Ovary (tissue), 9 donors: ENCODE results near the gene GMEB2. TPM values are rescaled to one million over a fixed set of nuclear protein-coding genes. Genes with fewer than 3 reads are reported as not detected.
"Not testable (repeated sequence)": the region's sequence is repeated elsewhere in the genome, so short reads cannot be mapped to it uniquely, and the experiment has no call there.

Experiments used
- DNase-seq, 5 donors: peaks; one replicate each; pipeline ENCODE4 v3.0.0-alpha.2; 2019 to 2020
- H3K27ac ChIP-seq, 2 donors: fragments of 200-600 bp; one replicate each; pipeline versions ENCODE4 v1.5.1 to v1.8.0; 2019 to 2022
- H3K27me3 ChIP-seq: fragments of 200-600 bp; one replicate; pipeline ENCODE4 v1.8.0; 2022
- H3K36me3 ChIP-seq: fragments of 200-600 bp; sonication (generic); one replicate; pipeline ENCODE4 v1.5.1; 2019
- H3K4me1 ChIP-seq: one replicate; pipeline ENCODE4 v1.8.1; 2013; ENCODE audit warnings: mild to moderate bottlenecking, moderate library complexity; ENCODE audit not compliant: insufficient read depth
- H3K4me3 ChIP-seq: fragments of 200-600 bp; sonication (generic); one replicate; pipeline ENCODE4 v1.5.1; 2017
- H3K9me3 ChIP-seq, 2 donors: fragments of 200-600 bp in 1 of 2; sonication (generic) in 1 of 2; one replicate each; pipeline versions ENCODE4 v1.5.1 to v1.8.1; 2013 to 2019; ENCODE audit warnings: mild to moderate bottlenecking in 1 of 2, moderate library complexity in 1 of 2
- CTCF ChIP-seq, 3 donors: fragments of 450-650 bp in 2 of 3; fragments of 200-600 bp in 1 of 3; IDR thresholded peaks; one replicate each; pipeline versions ENCODE4 v1.5.1 to v1.8.0; 2016 to 2022; ENCODE audit warnings: antibody characterized with exemption in 3 of 3, mild to moderate bottlenecking in 1 of 3
- EP300 ChIP-seq: sonication (generic); formaldehyde crosslinking; IDR thresholded peaks from one replicate; pipeline ENCODE4 v1.6.1; 2017; ENCODE audit warnings: antibody characterized with exemption
- POLR2A ChIP-seq: fragments of 450-650 bp; IDR thresholded peaks from one replicate; pipeline ENCODE4 v1.6.1; 2017; ENCODE audit warnings: antibody characterized with exemption, mild to moderate bottlenecking, moderate library complexity
- WGBS, 3 donors: extraction: QIAGEN DNeasy Blood & Tissue Kit in 1 of 3; methylation state at CpG; one replicate each; pipeline versions ENCODE4 v1.1.5 to v1.1.7; 2013 to 2017; 5-methylcytosine and 5-hydroxymethylcytosine counted together
- intact Hi-C, 4 donors: fragments of 100-400 bp; cut with DNase I; formaldehyde crosslinking; loops; one replicate each; pipeline versions ENCODE4 v1.11.0 to v1.15.1; 2022 to 2023
- polyA plus RNA-seq, 2 donors: library from polyadenylated mRNA; stranded (reverse); fragments of 200-250 nt in 1 of 2; fragments of 350-450 nt in 1 of 2; fragmentation: Illumina TruSeq in 1 of 2; extraction: RNeasy Lipid Tissue Mini Kit (QIAGEN cat#74804) in 1 of 2; gene quantifications; one replicate each; pipeline ENCODE4 v1.2.3, GENCODE V29; 2013 to 2014
- total RNA-seq, 7 donors: library from RNA; depleted of rRNA in 2 of 7; stranded (reverse); fragments of >200 nt in 2 of 7; fragmentation: NEBNext Ultra II Directional in 3 of 7; extraction: Animal tissue kit (Norgen Biotek cat#: 25700) in 3 of 7; gene quantifications; one replicate each; pipeline versions ENCODE4 v1.1.0 to v1.2.4, GENCODE V29; 2016 to 2023
- donor health status: DM: no; HTN: no; CAD: no; lungs with moderate emphysema.
- donor health status: DM: no; HTN: no; CAD: no.
- donor health status: Bipolar disorder and iron deficiency.
- donor health status: DM: yes; HTN: yes; CAD: no.
- donor health status: DM: no; HTN: no; CAD: no.
- donor health status: DM: yes; HTN: yes; CAD: no.

Gene GMEB2
- total and polyA plus RNA-seq, 9 donors = 4.1 to 14.7 (median 9.7) TPM

- no peak for TF ChIP-seq CTCF (IDR thresholded peaks at IDR 0.05)
- no peak for TF ChIP-seq EP300
- TF ChIP-seq POLR2A = no peak
- intact Hi-C loops = no loop called here
- WGBS, 3 donors = 89 to 97% (median 92%) methylated on average over 10 of the region's 10 CpGs
- Histone ChIP-seq H3K4me1 (no peaks in the 10 kb centered on the region), H3K27ac (no peak overlapping the region), H3K9me3 (no peaks in the 10 kb centered on the region), H3K4me3 (no peak overlapping the region), H3K36me3 (no peaks in the 10 kb centered on the region), H3K27me3 (no peaks in the 10 kb centered on the region)
- no peak for DNase-seq
Observed at GRCh38 chr20:63672666-63673065, 45.8 kb upstream of the GMEB2 start.

GRCh38 chr20:63671695-63672094 is 44.8 kb upstream of the GMEB2 start:
- WGBS, 3 donors = 91 to 96% (median 92%) methylated on average over 12 of the region's 12 CpGs
- H3K27me3 ChIP-seq, H3K27ac ChIP-seq, intact Hi-C loops, H3K36me3 ChIP-seq, H3K4me3 ChIP-seq, H3K9me3 ChIP-seq, DNase-seq, H3K4me1 ChIP-seq: not testable (repeated sequence)

- whole genome bisulfite sequencing, 3 donors = 93 to 96% (median 94%) methylated on average over 11 of the region's 11 CpGs
- Histone ChIP-seq H3K9me3 (no peaks in the 10 kb centered on the region), H3K27ac (no peak overlapping the region), H3K4me3 (no peak overlapping the region), H3K27me3 (no peaks in the 10 kb centered on the region), H3K4me1 (no peaks in the 10 kb centered on the region), H3K36me3 (no peaks in the 10 kb centered on the region)
- intact Hi-C loops = no loop called here
- no peak for DNase-seq
- TF ChIP-seq POLR2A (no peak), CTCF (IDR thresholded peaks at IDR 0.05) (no peak), EP300 (no peak)
Observed at GRCh38 chr20:63668351-63668750, 41.5 kb upstream of the GMEB2 start.

GRCh38 chr20:63667858-63668257 is 41.0 kb upstream of the GMEB2 start:
- Histone ChIP-seq H3K9me3 (no peaks in the 10 kb centered on the region), H3K4me3 (no peak overlapping the region), H3K36me3 (no peaks in the 10 kb centered on the region), H3K27me3 (no peaks in the 10 kb centered on the region), H3K27ac (no peak overlapping the region), H3K4me1 (no peaks in the 10 kb centered on the region)
- 89 to 92% (median 90%) methylated on average over 16 of the region's 16 CpGs for WGBS, 3 donors
- intact Hi-C loops = no loop called here
- TF ChIP-seq CTCF (IDR thresholded peaks at IDR 0.05) = no peak
- no peak for TF ChIP-seq POLR2A
- TF ChIP-seq EP300 = no peak
- DNase-seq = no peak

- Histone ChIP-seq H3K4me1 (no peaks in the 10 kb centered on the region), H3K4me3 (no peak overlapping the region), H3K27me3 (no peaks in the 10 kb centered on the region), H3K27ac (no peak overlapping the region), H3K36me3 (no peaks in the 10 kb centered on the region), H3K9me3 (no peaks in the 10 kb centered on the region)
- no peak for TF ChIP-seq CTCF (IDR thresholded peaks at IDR 0.05)
- TF ChIP-seq EP300 = no peak
- no peak for TF ChIP-seq POLR2A
- DNase-seq = no peak
- intact Hi-C loops = no loop called here
- 89 to 93% (median 93%) methylated on average over 7 to 14 of the region's 14 CpGs for WGBS, 3 donors
Observed at GRCh38 chr20:63665708-63666107, 38.8 kb upstream of the GMEB2 start.
